Occipital lobe (tissue), 2 donors: ENCODE measurements around the gene RRM1. TPM values are rescaled to one million over a fixed set of nuclear protein-coding genes. Genes with fewer than 3 reads are reported as not detected.
"Not testable (repeated sequence)": the region's sequence is repeated elsewhere in the genome, so short reads cannot be mapped to it uniquely, and the experiment has no call there.

Source experiments
- DNase-seq: peaks from one replicate; lab custom pipeline; 2025; lab: John Stamatoyannopoulos, UW
- total RNA-seq: library from RNA; depleted of rRNA; stranded (reverse); fragments of >200 nt; gene quantifications from one replicate; pipeline ENCODE4 v1.2.3, GENCODE V29; 2014

RRM1 gene
- total RNA-seq, 1 donor from 2014 or later = 66.3 TPM

- DNase-seq = no peak
Measured at GRCh38 chr11:4134806-4135205, 40.2 kb downstream of the RRM1 start.

GRCh38 chr11:4138497-4138896 is 43.9 kb downstream of the RRM1 start:
- no peak for DNase-seq

GRCh38 chr11:4140067-4140636 is 45.6 kb downstream of the RRM1 start:
- DNase-seq = no peak

GRCh38 chr11:4146070-4146771 is 51.6 kb downstream of the RRM1 start:
- no peak for DNase-seq

GRCh38 chr11:4146772-4147098 is 52.1 kb downstream of the RRM1 start:
- DNase-seq = no peak

- DNase-seq = no peak
Measured at GRCh38 chr11:4154503-4154902, 59.9 kb downstream of the RRM1 start.

GRCh38 chr11:4156571-4156970 is 62.0 kb downstream of the RRM1 start:
- DNase-seq = no peak

- not testable (repeated sequence) for DNase-seq
Measured at GRCh38 chr11:4158818-4159217, 64.2 kb downstream of the RRM1 start.

GRCh38 chr11:4161305-4161704 is 66.7 kb downstream of the RRM1 start:
- no peak for DNase-seq

GRCh38 chr11:4164884-4165590 is 70.4 kb downstream of the RRM1 start:
- DNase-seq = no peak

GRCh38 chr11:4167292-4167691 is 72.7 kb downstream of the RRM1 start:
- no peak for DNase-seq

GRCh38 chr11:4167758-4168157 is 73.2 kb downstream of the RRM1 start:
- no peak for DNase-seq

GRCh38 chr11:4175620-4176350 is 81.2 kb downstream of the RRM1 start:
- DNase-seq = not testable (repeated sequence)

- no peak for DNase-seq
Measured at GRCh38 chr11:4178813-4179662, 84.4 kb downstream of the RRM1 start.

GRCh38 chr11:4180441-4181183 is 86.0 kb downstream of the RRM1 start:
- DNase-seq = no peak

GRCh38 chr11:4181782-4182721 is 87.5 kb downstream of the RRM1 start:
- DNase-seq = no peak

GRCh38 chr11:4183410-4184057 is 88.9 kb downstream of the RRM1 start:
- no peak for DNase-seq

- no peak for DNase-seq
Measured at GRCh38 chr11:4184163-4184916, 89.7 kb downstream of the RRM1 start.
